ENCODE results near the gene HMOX2. TPM values are rescaled to one million over a fixed set of nuclear protein-coding genes. Genes with fewer than 3 reads are reported as not detected.
A peak's percentile ranks its signal among the peaks of the same experiment; 100 is the strongest.

The HMOX2 gene
- total RNA-seq, 2 donors from 2014 or later = 50.3 to 50.9 TPM

DNA sequence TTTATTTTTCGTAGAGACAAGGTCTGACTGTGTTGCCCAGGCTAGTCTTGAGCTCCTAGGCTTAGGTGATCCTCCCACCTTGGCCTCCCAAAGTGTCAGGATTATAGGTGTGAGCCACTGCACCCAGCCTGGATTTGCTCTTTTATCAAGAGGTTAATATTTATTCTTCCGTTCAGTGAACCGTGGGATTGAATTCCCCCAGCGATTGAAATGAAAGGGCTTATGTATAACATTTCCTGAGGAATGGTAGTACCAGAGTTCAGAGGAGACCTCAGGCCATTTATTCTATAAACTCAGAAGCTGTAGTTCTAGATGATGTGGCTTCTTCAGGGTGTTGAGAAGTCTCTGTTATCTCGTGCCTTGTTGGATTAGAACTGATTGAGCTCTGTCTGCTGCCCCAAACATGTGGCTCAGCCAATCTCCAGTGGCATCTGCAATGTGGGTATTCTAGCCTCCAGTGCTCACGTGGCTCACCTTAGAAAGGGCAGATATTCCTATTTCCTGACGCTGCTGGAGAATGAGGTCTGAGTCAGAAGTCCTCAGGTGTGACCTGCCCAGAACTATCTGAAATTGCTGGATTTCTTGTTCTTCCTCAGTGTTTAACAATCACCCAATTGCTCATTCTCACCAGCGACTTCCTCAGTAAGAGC lies 22.5 kb downstream of the HMOX2 start:
- Mint-ChIP-seq H3K36me3 (ENCODE audit: insufficient read depth in 2 of 2) (no peaks in the 10 kb centered on the region), H3K27ac (peak overlapping the region; percentile 31)

DNA sequence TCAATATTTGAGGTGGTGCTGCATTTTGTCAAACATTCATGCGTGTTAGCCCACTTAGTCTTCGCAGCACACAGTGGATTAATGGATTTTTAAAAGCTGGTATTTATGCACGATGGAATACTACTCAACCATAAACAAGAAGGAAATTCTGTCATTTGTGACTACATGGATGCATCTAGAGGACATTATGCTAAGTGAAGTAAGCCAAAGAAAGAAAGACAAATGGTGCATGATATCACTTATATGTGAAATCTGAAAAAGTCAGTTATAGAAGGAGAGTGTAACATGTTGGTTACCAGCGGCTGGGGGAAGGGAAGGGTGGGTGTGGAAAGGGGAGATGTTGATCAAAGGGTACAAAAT lies 23.0 kb downstream of the HMOX2 start:
- Mint-ChIP-seq H3K27me3 (ENCODE audit: low read depth) (no peaks in the 10 kb centered on the region), H3K27ac (no peak overlapping the region), H3K4me3 (no peak overlapping the region), H3K4me1 (ENCODE audit: low read depth) (peaks cover 90% of the 10 kb centered on the region), H3K36me3 (ENCODE audit: insufficient read depth in 2 of 2) (no peaks in the 10 kb centered on the region), H3K9me3 (no peaks in the 10 kb centered on the region)
- ATAC-seq (replicated peaks in 1 of 2) = no peak
- DNase-seq = no peak

More for the DNA sequence above, 22.5 kb downstream of the HMOX2 start:
- Mint-ChIP-seq H3K4me3 (no peak overlapping the region), H3K27me3 (ENCODE audit: low read depth) (no peaks in the 10 kb centered on the region), H3K4me1 (ENCODE audit: low read depth) (peaks cover 88% of the 10 kb centered on the region), H3K9me3 (no peaks in the 10 kb centered on the region)
- DNase-seq (no peak), ATAC-seq (replicated peaks in 1 of 2) (no peak)

DNA sequence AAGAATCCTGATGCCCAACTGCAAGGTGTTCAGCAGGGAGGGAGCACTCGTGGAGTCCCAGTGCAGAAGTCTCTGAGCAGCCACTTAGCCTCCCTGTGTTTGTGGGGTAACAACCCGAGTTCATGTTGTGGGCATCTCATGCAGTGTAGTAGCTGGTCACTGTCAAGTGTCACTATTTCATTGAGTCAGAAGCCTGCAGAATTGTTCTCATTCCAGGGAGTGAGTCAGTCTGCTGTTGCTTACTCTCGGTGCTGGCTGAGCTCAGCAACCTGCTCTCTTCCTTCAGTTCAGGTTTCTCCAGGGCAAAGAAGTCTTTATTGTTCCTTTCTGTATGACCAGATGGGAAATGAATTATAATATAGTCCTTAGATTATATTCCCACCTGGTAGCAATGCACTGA lies 24.1 kb downstream of the HMOX2 start:
- ATAC-seq (replicated peaks in 1 of 2) = peak; percentile 84 to 86
- Mint-ChIP-seq H3K27ac (peak overlapping the region; percentile 36), H3K4me3 (peak overlapping the region in 1 of 2 donors; percentile 3), H3K9me3 (no peaks in the 10 kb centered on the region), H3K36me3 (ENCODE audit: insufficient read depth in 2 of 2) (no peaks in the 10 kb centered on the region), H3K27me3 (ENCODE audit: low read depth) (no peaks in the 10 kb centered on the region), H3K4me1 (ENCODE audit: low read depth) (peaks cover 90% of the 10 kb centered on the region)
- DNase-seq = peak; percentile 25 to 38

DNA sequence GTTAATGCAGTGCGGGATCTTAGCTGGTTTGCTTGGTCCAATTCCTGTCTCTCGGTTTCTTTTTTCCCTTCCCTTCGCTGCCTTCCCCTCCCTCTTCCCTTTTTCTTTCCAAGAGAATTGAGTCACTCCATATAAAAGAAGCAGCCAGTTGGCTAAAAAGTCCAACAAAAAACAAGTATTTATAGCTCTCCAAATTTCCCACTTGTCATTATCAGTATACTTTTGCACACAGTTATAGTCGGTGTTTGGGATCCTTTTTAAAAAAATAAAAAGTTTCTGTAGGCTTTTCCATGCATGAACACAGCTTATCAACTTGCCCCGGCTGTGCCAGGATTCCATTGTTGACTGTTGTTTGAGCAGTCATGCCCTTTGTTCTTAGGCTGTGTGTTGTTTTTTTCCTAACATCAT lies 24.9 kb downstream of the HMOX2 start:
- Mint-ChIP-seq H3K9me3 (no peaks in the 10 kb centered on the region), H3K4me1 (ENCODE audit: low read depth) (peaks cover 91% of the 10 kb centered on the region), H3K4me3 (no peak overlapping the region), H3K27me3 (ENCODE audit: low read depth) (no peaks in the 10 kb centered on the region), H3K27ac (peak overlapping the region; percentile 70), H3K36me3 (ENCODE audit: insufficient read depth in 2 of 2) (peaks cover under 1 to 1% of the 10 kb centered on the region in 2 donors)
- DNase-seq (no peak), ATAC-seq (replicated peaks in 1 of 2) (no peak)

DNA sequence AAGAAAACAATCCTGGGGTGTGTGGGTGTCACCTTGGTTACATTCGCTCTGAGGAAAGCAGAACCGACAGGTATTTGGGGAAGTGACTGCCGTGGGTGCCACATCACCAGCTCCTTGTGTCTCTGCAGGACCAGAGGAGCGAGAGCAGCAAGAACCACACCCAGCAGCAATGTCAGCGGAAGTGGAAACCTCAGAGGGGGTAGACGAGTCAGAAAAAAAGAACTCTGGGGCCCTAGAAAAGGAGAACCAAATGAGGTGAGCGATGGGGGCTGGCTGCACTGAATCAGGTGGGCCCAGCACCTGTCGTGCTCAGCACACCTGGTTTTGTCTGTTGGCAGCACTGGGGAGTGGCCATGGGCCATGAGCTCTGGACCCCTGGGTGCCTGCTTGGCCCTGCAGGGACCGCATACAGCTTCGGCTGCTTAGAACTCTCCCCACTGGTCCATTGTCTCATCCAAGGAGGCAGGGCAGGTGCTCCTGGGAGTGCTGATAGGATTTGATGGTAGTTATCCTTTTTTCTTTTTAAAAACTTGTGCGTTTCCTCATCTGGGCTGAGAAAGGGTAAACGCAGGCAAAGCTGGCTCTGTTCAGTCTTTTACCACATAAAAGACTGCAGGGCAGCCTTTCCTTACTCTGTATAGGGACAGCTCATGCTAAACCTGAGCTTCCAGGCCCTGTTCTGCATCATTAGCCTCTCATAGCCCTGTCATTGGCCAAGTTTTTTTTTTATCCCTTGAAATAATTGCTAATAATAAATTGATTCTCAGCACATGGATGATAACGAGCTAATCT lies 29.4 kb downstream of the HMOX2 start:
- ATAC-seq (replicated peaks in 1 of 2) (peak; percentile 90 to 92), DNase-seq (peak; percentile 73 to 78)
- Mint-ChIP-seq H3K9me3 (no peaks in the 10 kb centered on the region), H3K4me1 (ENCODE audit: low read depth) (peaks cover 53% of the 10 kb centered on the region), H3K4me3 (peak overlapping the region; percentile 76 to 85), H3K36me3 (ENCODE audit: insufficient read depth in 2 of 2) (peaks cover 3 to 15% of the 10 kb centered on the region in 2 donors), H3K27me3 (ENCODE audit: low read depth) (no peaks in the 10 kb centered on the region), H3K27ac (peak overlapping the region; percentile 87)

DNA sequence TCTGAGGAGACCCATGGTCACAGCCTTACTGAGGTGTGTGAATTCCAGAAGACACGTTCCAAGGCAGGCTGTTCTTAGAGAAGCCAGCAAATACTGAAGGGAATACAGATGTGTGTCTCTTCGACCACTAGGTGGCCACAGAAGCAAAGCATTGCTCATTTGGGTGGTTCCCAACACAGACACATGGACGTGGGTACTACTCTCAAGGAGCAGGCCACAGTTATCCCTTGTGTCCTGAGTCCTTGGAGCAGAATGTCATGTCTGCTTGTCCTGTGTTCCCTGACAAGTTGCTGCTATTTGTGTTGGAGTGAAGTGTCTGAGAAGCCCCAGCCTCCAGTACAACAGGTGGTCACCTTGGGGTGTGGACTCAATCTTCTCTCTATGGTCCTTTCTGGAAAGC lies 30.3 kb downstream of the HMOX2 start:
- Mint-ChIP-seq H3K9me3 (no peaks in the 10 kb centered on the region), H3K4me1 (ENCODE audit: low read depth) (peaks cover 45% of the 10 kb centered on the region), H3K4me3 (peak overlapping the region; percentile 76 to 85), H3K27ac (peak overlapping the region; percentile 87), H3K27me3 (ENCODE audit: low read depth) (no peaks in the 10 kb centered on the region), H3K36me3 (ENCODE audit: insufficient read depth in 2 of 2) (peaks cover 3 to 15% of the 10 kb centered on the region in 2 donors)
- DNase-seq (peak; percentile 59 to 61), ATAC-seq (replicated peaks in 1 of 2) (peak; percentile 71 to 72)

DNA sequence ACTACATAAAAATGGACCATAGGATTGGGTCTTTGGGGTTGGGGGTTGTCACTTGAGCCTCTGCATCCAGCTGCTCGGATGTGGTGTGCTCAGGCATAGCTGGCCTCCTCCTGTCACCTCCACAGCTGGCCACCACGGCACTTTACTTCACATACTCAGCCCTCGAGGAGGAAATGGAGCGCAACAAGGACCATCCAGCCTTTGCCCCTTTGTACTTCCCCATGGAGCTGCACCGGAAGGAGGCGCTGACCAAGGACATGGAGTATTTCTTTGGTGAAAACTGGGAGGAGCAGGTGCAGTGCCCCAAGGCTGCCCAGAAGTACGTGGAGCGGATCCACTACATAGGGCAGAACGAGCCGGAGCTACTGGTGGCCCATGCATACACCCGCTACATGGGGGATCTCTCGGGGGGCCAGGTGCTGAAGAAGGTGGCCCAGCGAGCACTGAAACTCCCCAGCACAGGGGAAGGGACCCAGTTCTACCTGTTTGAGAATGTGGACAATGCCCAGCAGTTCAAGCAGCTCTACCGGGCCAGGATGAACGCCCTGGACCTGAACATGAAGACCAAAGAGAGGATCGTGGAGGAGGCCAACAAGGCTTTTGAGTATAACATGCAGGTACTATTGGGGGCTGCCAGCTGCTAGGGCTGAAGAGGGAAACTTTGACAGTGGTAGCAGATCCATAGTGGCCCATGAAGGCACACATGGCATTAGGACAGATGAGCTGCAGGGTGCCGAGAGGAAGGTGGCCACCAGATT lies 31.6 kb downstream of the HMOX2 start:
- Mint-ChIP-seq H3K27me3 (ENCODE audit: low read depth) (no peaks in the 10 kb centered on the region), H3K36me3 (ENCODE audit: insufficient read depth in 2 of 2) (peaks cover 3 to 18% of the 10 kb centered on the region in 2 donors), H3K4me3 (no peak overlapping the region), H3K27ac (peak overlapping the region; percentile 69), H3K4me1 (ENCODE audit: low read depth) (peaks cover 36% of the 10 kb centered on the region), H3K9me3 (no peaks in the 10 kb centered on the region)
- ATAC-seq (replicated peaks in 1 of 2) (no peak), DNase-seq (no peak)

DNA sequence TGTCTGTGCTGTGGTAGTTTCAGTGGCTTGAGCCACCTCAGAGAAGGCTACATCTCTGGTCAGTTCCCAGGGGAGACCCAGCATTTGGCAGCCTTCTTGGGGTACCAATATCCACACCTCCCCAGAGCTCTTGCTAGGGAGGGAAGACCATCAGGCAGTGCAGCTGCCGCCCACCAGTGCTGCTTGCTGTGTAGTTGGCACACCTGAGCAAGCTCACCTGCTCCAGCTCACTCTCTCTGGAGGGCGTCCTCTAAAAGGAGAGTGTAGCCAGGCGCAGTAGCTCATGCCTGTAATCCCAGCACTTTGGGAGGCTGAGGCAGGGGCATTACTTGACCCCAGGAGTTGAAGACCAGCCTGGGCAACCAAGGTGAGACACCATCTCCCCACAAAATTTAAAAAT lies 32.6 kb downstream of the HMOX2 start:
- H3K4me3 Mint-ChIP-seq = no peak overlapping the region
- no peak for DNase-seq
- H3K36me3 Mint-ChIP-seq (ENCODE audit: insufficient read depth in 2 of 2) = peaks cover 3 to 18% of the 10 kb centered on the region in 2 donors
- H3K27me3 Mint-ChIP-seq (ENCODE audit: low read depth) = no peaks in the 10 kb centered on the region
- no peaks in the 10 kb centered on the region for H3K9me3 Mint-ChIP-seq
- peaks cover 32% of the 10 kb centered on the region for H3K4me1 Mint-ChIP-seq (ENCODE audit: low read depth)
- no peak for ATAC-seq (replicated peaks in 1 of 2)
- H3K27ac Mint-ChIP-seq = peak overlapping the region; percentile 50

DNA sequence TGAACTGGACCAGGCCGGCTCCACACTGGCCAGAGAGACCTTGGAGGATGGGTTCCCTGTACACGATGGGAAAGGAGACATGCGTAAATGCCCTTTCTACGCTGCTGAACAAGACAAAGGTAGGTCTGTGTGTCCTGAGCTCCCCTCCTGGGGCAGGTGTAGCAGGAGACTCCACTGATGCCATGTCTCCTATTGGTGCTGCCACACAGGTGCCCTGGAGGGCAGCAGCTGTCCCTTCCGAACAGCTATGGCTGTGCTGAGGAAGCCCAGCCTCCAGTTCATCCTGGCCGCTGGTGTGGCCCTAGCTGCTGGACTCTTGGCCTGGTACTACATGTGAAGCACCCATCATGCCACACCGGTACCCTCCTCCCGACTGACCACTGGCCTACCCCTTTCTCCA lies 33.2 kb downstream of the HMOX2 start:
- Mint-ChIP-seq H3K27ac (peak overlapping the region; percentile 50), H3K9me3 (no peaks in the 10 kb centered on the region), H3K4me1 (ENCODE audit: low read depth) (peaks cover 31% of the 10 kb centered on the region), H3K27me3 (ENCODE audit: low read depth) (no peaks in the 10 kb centered on the region), H3K4me3 (no peak overlapping the region), H3K36me3 (ENCODE audit: insufficient read depth in 2 of 2) (peaks cover 3 to 18% of the 10 kb centered on the region in 2 donors)
- ATAC-seq (replicated peaks in 1 of 2) (no peak), DNase-seq (no peak)

DNA sequence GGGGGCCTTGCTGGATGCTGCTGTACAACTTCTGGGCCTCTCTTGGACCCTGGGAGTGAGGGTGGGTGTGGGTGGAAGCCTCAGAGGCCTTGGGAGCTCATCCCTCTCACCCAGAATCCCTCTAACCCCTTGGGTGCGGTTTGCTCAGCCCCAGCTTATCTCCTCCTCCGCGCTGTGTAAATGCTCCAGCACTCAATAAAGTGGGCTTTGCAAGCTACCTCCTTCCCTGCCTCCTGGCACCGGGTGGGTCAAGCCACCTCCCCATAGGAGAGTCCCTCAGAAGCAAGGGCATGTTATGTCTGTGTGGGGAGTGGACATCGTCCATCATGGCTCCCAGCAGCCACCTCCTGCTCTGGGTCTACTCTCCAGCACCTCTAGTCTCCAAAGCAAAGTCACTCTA lies 33.9 kb downstream of the HMOX2 start:
- Mint-ChIP-seq H3K4me3 (no peak overlapping the region), H3K27ac (peak overlapping the region; percentile 5), H3K27me3 (ENCODE audit: low read depth) (no peaks in the 10 kb centered on the region), H3K4me1 (ENCODE audit: low read depth) (peaks cover 31% of the 10 kb centered on the region), H3K9me3 (no peaks in the 10 kb centered on the region), H3K36me3 (ENCODE audit: insufficient read depth in 2 of 2) (peaks cover 3 to 18% of the 10 kb centered on the region in 2 donors)
- DNase-seq (no peak), ATAC-seq (replicated peaks in 1 of 2) (no peak)

DNA sequence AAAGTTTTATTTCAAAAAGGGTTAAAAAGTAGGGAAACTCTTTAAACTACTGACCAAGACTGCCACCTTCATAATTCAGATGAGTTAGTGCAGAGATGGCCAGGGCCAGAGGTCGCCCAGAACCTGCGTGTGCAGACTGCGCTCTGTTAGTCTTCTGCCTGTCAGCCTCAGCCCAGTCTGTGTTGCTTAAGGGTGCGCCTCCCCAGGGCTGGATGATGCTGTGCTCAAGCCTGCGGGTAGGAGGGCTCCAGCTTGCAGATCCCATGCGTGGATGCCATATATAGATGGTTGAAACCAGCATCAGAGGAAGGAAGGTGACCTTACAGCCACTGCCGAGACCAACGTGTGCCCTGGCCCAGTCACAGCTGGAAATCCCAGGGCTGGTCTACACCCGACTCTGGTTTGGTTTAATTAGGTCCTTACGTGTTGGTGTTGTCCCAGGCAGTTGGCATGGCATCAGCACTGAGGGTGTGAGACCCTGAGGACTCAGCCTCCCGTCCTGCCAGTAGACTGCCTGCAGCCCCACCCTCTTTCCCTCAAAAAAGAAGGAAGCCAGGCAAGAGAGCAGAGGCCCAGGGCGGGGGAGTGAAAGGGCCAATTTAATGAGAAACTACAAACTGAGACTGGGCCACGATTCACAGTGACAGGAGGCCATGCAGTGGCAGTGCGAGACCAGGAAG lies 34.7 kb downstream of the HMOX2 start:
- Mint-ChIP-seq H3K27ac (peak overlapping the region; percentile 79), H3K4me1 (ENCODE audit: low read depth) (peaks cover 31% of the 10 kb centered on the region), H3K27me3 (ENCODE audit: low read depth) (no peaks in the 10 kb centered on the region)

DNA sequence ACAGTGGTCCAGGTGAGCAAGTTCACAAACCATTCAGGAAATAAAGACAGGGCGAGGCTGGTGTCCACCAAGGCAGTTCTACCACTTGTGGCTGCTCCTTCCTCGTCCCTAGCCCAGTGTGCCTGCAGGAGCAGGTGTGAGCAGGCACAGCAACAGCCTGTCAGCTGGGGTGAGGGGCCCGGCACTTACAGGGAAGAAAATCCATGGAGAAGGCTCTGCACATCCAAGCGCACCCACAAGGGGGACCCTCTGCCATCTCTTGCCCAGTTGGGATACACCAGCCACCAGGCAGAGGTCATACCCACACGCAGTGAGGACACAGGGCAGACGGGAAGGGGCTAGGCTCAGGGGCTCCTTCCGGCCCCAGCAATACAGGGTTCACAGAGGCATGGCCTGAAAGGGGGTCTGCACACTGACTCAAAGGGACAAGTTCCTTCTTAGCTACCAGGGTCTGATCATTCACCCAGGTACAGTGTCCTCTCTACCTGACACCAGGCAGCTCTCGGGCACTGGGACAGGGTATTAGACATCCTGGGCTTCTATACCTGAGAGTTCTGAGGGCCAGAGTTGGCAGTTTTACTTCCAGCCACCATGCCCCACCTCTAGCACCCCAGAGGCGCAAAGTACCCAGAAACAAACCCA lies 35.4 kb downstream of the HMOX2 start:
- Mint-ChIP-seq H3K4me1 (ENCODE audit: low read depth) (peaks cover 27% of the 10 kb centered on the region), H3K27ac (no peak overlapping the region), H3K36me3 (ENCODE audit: insufficient read depth in 2 of 2) (peaks cover 0 to 15% of the 10 kb centered on the region in 2 donors), H3K9me3 (no peaks in the 10 kb centered on the region), H3K4me3 (no peak overlapping the region), H3K27me3 (ENCODE audit: low read depth) (no peaks in the 10 kb centered on the region)
- ATAC-seq (replicated peaks in 1 of 2) (no peak), DNase-seq (peak in 1 of 2 donors; percentile 25)

More for the DNA sequence above, 34.7 kb downstream of the HMOX2 start:
- no peak overlapping the region for H3K4me3 Mint-ChIP-seq
- peaks cover 3 to 20% of the 10 kb centered on the region in 2 donors for H3K36me3 Mint-ChIP-seq (ENCODE audit: insufficient read depth in 2 of 2)
- no peak for ATAC-seq (replicated peaks in 1 of 2)
- DNase-seq = no peak
- no peaks in the 10 kb centered on the region for H3K9me3 Mint-ChIP-seq

Data from activated T-cell treated with anti-CD3 and anti-CD28 coated beads, Interleukin-2, amount 50 U/mL, for 72 hours (primary cell).